BJ (cell line): ENCODE measurements around the gene MPC1. TPM values are rescaled to one million over a fixed set of nuclear protein-coding genes. Genes with fewer than 3 reads are reported as not detected.
"Not testable (repeated sequence)": the region's sequence is repeated elsewhere in the genome, so short reads cannot be mapped to it uniquely, and the experiment has no call there.

ENCODE experiments used
- CTCF ChIA-PET: fragments of 350-600 bp; formaldehyde crosslinking; extraction: SDS; loops from one replicate; lab custom pipeline; 2021; ENCODE audit warnings: antibody characterized with exemption, inconsistent platforms; lab: Yijun Ruan, JAX
- POLR2A ChIA-PET: fragments of 300-600 bp; sonication (Branson Sonifier 250); formaldehyde crosslinking; extraction: SDS; loops from one replicate; lab custom pipeline; 2021; ENCODE audit warnings: antibody characterized with exemption; lab: Charles Lee
- DNase-seq: peaks from one replicate; pipeline ENCODE4 v3.0.0-alpha.2; 2011; ENCODE audit warnings: low read depth
- H3K27me3 ChIP-seq: 2 replicates; pipeline ENCODE4 v1.6.0; 2011; ENCODE audit warnings: low read length; ENCODE audit not compliant: control insufficient read depth, insufficient read depth
- H3K36me3 ChIP-seq: 2 replicates; pipeline ENCODE4 v1.5.1; 2011; ENCODE audit warnings: low read length; ENCODE audit not compliant: control insufficient read depth, insufficient read depth
- H3K4me3 ChIP-seq: 2 replicates; pipeline ENCODE4 v1.5.1; 2011; ENCODE audit warnings: low read depth, mild to moderate bottlenecking, control low read depth, low read length
- polyA plus RNA-seq: library from polyadenylated mRNA; depleted of rRNA; stranded (reverse); fragments of >200 nt; gene quantifications from 2 replicates; pipeline ENCODE4 v1.2.3, GENCODE V29; 2011
- TF ChIP-seq, protein P1 (sequence below): IDR thresholded peaks from 2 replicates; pipeline ENCODE4 v1.5.1; 2011; ENCODE audit warnings: low read depth, mild to moderate bottlenecking, control low read depth, inconsistent platforms, low read length, moderate library complexity; ENCODE audit not compliant: insufficient read depth

The MPC1 gene
- polyA plus RNA-seq, 1 experiment = 19.2 TPM

DNA sequence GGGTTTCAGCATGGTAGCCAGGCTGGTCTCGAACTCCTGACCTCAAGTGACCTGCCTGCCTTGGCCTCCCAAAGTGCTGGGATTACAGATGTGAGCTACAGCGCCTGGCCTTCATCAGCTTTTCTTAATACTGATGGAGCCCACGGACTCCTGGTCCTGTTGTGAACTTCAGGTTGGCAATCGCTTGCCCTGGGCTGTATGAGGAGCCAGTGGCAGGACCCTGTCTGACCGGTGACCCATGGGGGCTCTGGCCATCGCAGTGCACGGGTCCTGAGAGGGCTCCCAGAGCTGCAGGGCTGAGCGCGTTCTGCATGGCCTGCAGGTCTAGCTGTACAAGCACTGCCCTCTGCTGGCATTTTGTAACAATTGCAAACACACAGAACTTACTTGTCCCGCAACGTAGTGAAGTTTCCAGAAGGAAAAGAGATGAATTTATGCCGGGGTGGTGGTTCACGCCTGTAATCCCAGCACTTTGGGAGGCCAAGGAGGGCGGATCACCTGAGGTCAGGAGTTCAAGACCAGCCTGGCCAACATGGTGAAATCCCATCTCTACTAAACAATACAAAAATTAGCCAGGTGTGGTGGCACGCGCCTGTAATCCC lies 18.0 kb upstream of the MPC1 start:
- H3K4me3 ChIP-seq, H3K36me3 ChIP-seq, DNase-seq, H3K27me3 ChIP-seq, POLR2A ChIA-PET: not testable (repeated sequence)
- CTCF ChIA-PET = interaction anchor here (0.7 to 3.8 kb wide), 27 partner anchors 8 to 243 kb away, joined by 3 to 34 read pairs (median 5); partner anchors contain the start of gene PRR18
- TF ChIP-seq, protein P1, sequence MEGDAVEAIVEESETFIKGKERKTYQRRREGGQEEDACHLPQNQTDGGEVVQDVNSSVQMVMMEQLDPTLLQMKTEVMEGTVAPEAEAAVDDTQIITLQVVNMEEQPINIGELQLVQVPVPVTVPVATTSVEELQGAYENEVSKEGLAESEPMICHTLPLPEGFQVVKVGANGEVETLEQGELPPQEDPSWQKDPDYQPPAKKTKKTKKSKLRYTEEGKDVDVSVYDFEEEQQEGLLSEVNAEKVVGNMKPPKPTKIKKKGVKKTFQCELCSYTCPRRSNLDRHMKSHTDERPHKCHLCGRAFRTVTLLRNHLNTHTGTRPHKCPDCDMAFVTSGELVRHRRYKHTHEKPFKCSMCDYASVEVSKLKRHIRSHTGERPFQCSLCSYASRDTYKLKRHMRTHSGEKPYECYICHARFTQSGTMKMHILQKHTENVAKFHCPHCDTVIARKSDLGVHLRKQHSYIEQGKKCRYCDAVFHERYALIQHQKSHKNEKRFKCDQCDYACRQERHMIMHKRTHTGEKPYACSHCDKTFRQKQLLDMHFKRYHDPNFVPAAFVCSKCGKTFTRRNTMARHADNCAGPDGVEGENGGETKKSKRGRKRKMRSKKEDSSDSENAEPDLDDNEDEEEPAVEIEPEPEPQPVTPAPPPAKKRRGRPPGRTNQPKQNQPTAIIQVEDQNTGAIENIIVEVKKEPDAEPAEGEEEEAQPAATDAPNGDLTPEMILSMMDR = peak; percentile 77

DNA sequence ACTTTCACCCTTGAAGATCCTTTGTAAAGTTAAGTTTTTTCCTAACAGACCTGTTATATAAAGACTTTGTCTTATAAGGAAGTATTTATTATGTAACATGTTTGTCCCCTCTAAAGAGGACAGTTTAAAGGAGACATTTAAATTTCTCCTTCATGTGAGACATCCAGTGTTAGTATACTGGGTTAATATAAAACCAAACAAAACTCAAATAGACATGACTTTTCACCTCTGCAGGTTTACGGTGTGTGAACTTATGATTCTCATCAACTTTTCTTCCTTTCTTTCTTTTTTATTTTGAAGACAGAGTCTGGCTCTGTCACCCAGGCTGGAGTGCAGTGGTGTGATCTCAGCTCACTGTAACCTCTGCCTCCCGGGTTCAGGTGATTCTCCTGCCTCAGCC lies 17.4 kb upstream of the MPC1 start:
- no peaks in the 10 kb centered on the region for H3K36me3 ChIP-seq
- peaks cover 5% of the 10 kb centered on the region; the same call in 1 of the 2 replicates for H3K27me3 ChIP-seq
- TF ChIP-seq, protein P1 = no peak
- DNase-seq = no peak
- no peak overlapping the region for H3K4me3 ChIP-seq
- CTCF ChIA-PET = interaction anchor here (0.7 to 3.8 kb wide), 25 partner anchors 8 to 243 kb away, joined by 3 to 34 read pairs (median 6); partner anchors contain the start of gene PRR18
- POLR2A ChIA-PET = no interaction called here

DNA sequence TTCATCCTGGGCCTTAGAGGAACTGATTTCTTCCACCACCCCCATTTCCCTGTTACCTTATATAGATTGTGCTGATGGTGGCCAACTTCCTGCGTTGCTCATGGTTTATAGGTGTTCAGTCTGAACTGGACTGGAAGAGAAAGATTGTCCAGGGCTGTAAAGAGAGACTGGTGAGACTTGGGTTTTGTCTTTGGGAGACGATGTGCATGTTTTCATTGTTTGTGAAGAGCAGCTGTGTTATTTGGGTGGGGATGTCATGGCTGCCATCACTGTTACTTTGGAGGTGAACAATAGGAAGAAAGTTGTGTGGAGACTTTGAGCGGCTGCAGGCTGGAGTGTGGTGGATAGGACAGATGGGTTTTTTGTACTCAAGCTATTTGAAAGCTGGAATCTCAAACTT lies 15.6 kb upstream of the MPC1 start:
- TF ChIP-seq, protein P1 = no peak
- Histone ChIP-seq H3K4me3 (no peak overlapping the region), H3K36me3 (no peaks in the 10 kb centered on the region), H3K27me3 (peaks cover 6% of the 10 kb centered on the region; the same call in 1 of the 2 replicates)
- CTCF ChIA-PET = interaction anchor here (0.8 to 3.8 kb wide), 5 partner anchors 9 to 139 kb away, joined by 3 to 22 read pairs (median 14); no protein-coding TSS in a partner anchor
- no peak for DNase-seq
- POLR2A ChIA-PET = no interaction called here

DNA sequence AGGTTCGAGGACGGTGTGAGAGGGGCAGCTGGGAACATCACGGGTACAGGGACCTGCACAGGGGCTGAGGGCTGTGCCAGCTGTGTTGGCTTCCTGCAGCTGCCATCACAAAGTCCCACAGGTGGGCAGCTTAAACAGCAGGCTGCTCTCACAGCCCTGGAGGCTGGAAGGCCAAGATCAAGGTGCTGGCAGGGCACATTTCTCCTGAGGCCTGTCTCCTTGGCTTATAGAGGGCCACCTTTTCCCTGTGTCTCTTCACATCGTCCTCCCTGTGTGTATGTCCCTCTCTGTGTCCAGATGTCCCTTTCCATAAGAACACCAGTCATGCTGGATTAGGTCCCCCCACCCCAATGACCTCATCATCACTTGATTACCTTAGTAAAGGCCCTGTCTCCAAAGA lies 15.1 kb upstream of the MPC1 start:
- Histone ChIP-seq H3K4me3 (no peak overlapping the region), H3K27me3 (peaks cover 6% of the 10 kb centered on the region; the same call in 1 of the 2 replicates), H3K36me3 (no peaks in the 10 kb centered on the region)
- no peak for DNase-seq
- ChIA-PET CTCF (interaction anchor here (1.4 to 2.7 kb wide), 3 partner anchors 16 to 121 kb away, joined by 5 to 16 read pairs (median 14); no protein-coding TSS in a partner anchor), POLR2A (no interaction called here)
- TF ChIP-seq, protein P1 = no peak

DNA sequence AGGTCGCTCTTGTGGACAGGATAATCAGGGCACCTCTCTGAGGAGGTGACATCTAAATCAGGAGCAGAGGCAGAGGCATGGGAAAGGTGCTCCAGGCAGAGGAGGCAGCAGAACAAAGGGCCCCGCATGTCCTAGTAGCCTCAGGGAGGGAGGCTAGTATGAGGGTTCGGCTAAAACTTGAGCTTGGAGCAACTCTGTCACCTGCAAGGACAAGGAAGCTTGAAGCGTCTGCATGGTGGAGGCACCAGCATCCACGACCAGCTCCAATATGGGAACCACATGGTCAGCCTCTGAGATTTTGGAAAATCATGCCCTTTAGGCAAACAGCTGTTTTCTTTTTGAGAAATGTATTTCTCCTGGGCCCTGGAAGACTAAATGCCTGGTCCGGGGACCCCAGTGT lies 13.0 kb upstream of the MPC1 start:
- peaks cover 6% of the 10 kb centered on the region; the same call in 1 of the 2 replicates for H3K27me3 ChIP-seq
- ChIA-PET CTCF (no interaction called here), POLR2A (no interaction called here)
- H3K36me3 ChIP-seq = no peaks in the 10 kb centered on the region
- no peak for DNase-seq
- TF ChIP-seq, protein P1 = no peak
- no peak overlapping the region for H3K4me3 ChIP-seq
